Fibroblast of lung (primary cell): ENCODE data around the gene SYN1. TPM values are rescaled to one million over a fixed set of nuclear protein-coding genes. Genes with fewer than 3 reads are reported as not detected.

Experiments
- DNase-seq, 2 donors: peaks; one replicate each; pipeline versions ENCODE4 v3.0.0 to v3.0.0-alpha.2; 2010; ENCODE audit warnings: low read depth in 2 of 2
- H2AFZ ChIP-seq: 2 replicates; pipeline ENCODE4 v1.5.1; 2012; ENCODE audit warnings: low read length, control low read depth, inconsistent platforms
- H3K27ac ChIP-seq: 2 replicates; pipeline ENCODE4 v1.5.1; 2011; ENCODE audit warnings: low read length, control low read depth; ENCODE audit not compliant: insufficient read depth
- H3K27me3 ChIP-seq: 2 replicates; pipeline ENCODE4 v1.5.1; 2011; ENCODE audit warnings: mild to moderate bottlenecking, low read length; ENCODE audit not compliant: control insufficient read depth, insufficient read depth
- H3K36me3 ChIP-seq: 2 replicates; pipeline ENCODE4 v1.5.1; 2011; ENCODE audit warnings: low read length; ENCODE audit not compliant: control insufficient read depth, insufficient read depth
- H3K4me1 ChIP-seq: 2 replicates; pipeline ENCODE4 v1.5.1; 2011; ENCODE audit warnings: low read length; ENCODE audit not compliant: control insufficient read depth, insufficient read depth; ENCODE audit errors: extremely low read depth
- H3K4me2 ChIP-seq: 2 replicates; pipeline ENCODE4 v1.5.1; 2011; ENCODE audit warnings: low read length, control low read depth; ENCODE audit not compliant: insufficient read depth; ENCODE audit errors: extremely low read depth
- H3K4me3 ChIP-seq, 4 experiments: fragments of 200-600 bp in 1 of 4; sonication (generic) in 1 of 4; replicated peaks in 1 of 4; 2 replicates each; pipeline ENCODE4 v1.5.1; 2011 to 2016; ENCODE audit warnings: low read length in 4 of 4, low read depth in 3 of 4, mild to moderate bottlenecking in 3 of 4, control low read depth in 2 of 4, inconsistent platforms in 1 of 4, mixed read lengths in 1 of 4; ENCODE audit not compliant: insufficient read depth in 1 of 4; ENCODE audit errors: control extremely low read depth in 1 of 4
- H3K79me2 ChIP-seq: 2 replicates; pipeline ENCODE4 v1.5.1; 2012; ENCODE audit warnings: mild to moderate bottlenecking, low read length, inconsistent platforms; ENCODE audit not compliant: control insufficient read depth, insufficient read depth
- H3K9ac ChIP-seq: 2 replicates; pipeline ENCODE4 v1.5.1; 2011; ENCODE audit warnings: mild to moderate bottlenecking, low read length, control low read depth; ENCODE audit not compliant: insufficient read depth
- H3K9me3 ChIP-seq: 2 replicates; pipeline ENCODE4 v1.5.1; 2012; ENCODE audit warnings: low read depth, low read length; ENCODE audit not compliant: control insufficient read depth, insufficient read depth
- H4K20me1 ChIP-seq: 2 replicates; pipeline ENCODE4 v1.5.1; 2011; ENCODE audit warnings: low read length; ENCODE audit not compliant: control insufficient read depth, insufficient read depth; ENCODE audit errors: extremely low read depth
- EZH2 ChIP-seq: IDR thresholded peaks from 2 replicates; pipeline ENCODE4 v1.5.1; 2012; ENCODE audit warnings: low read length, control low read depth, mild to moderate bottlenecking; ENCODE audit errors: missing control alignments
- polyA plus RNA-seq, 2 donors: library from polyadenylated mRNA; depleted of rRNA in 1 of 2; stranded (reverse) in 1 of 2; unstranded in 1 of 2; fragments of >200 nt; gene quantifications; 2 replicates each; pipeline ENCODE4 v1.2.1, GENCODE V29; 2011 to 2012; ENCODE audit warnings: missing spikeins in 1 of 2
- total RNA-seq: library from RNA; depleted of rRNA; stranded (reverse); fragments of >200 nt; gene quantifications from 2 replicates; pipeline ENCODE4 v1.2.1, GENCODE V29; 2014
- TF ChIP-seq, protein P1 (sequence below), 2 donors: IDR thresholded peaks in 1 of 2; conservative IDR thresholded peaks in 1 of 2; 1 replicate in 1 of 2; 2 replicates in 1 of 2; pipeline ENCODE4 v1.5.1; 2011 to 2012; ENCODE audit warnings: low read length in 2 of 2, control low read depth in 1 of 2, inconsistent platforms in 1 of 2, low read depth in 1 of 2, mild to moderate bottlenecking in 1 of 2

The SYN1 gene
- total and polyA plus RNA-seq, 2 donors (not counting 1 experiment from before 2014, with no cell fraction given), result 0.17 to 0.56 TPM

- Histone ChIP-seq H3K4me1 (no peaks in the 10 kb centered on the region), H3K27me3 (no peaks in the 10 kb centered on the region), H3K27ac (no peak overlapping the region), H4K20me1 (no peaks in the 10 kb centered on the region), H3K4me3 (no peak overlapping the region), H3K36me3 (peaks cover 8% of the 10 kb centered on the region), H3K4me2 (no peak overlapping the region), H3K9me3 (no peaks in the 10 kb centered on the region), H3K9ac (no peak overlapping the region), H3K79me2 (no peaks in the 10 kb centered on the region), H2AFZ (no peak overlapping the region)
- peak in 1 of 2 donors; percentile 41 for DNase-seq
- TF ChIP-seq, protein P1, sequence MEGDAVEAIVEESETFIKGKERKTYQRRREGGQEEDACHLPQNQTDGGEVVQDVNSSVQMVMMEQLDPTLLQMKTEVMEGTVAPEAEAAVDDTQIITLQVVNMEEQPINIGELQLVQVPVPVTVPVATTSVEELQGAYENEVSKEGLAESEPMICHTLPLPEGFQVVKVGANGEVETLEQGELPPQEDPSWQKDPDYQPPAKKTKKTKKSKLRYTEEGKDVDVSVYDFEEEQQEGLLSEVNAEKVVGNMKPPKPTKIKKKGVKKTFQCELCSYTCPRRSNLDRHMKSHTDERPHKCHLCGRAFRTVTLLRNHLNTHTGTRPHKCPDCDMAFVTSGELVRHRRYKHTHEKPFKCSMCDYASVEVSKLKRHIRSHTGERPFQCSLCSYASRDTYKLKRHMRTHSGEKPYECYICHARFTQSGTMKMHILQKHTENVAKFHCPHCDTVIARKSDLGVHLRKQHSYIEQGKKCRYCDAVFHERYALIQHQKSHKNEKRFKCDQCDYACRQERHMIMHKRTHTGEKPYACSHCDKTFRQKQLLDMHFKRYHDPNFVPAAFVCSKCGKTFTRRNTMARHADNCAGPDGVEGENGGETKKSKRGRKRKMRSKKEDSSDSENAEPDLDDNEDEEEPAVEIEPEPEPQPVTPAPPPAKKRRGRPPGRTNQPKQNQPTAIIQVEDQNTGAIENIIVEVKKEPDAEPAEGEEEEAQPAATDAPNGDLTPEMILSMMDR (conservative IDR thresholded peaks at IDR 0.05 in 1 of 2, IDR thresholded peaks at IDR 0.05 in 1 of 2; ENCODE audit: low read depth in 1 of 2, low read length in 2 of 2), result no peak
- TF ChIP-seq EZH2, result no peak
These were observed 18.0 kb upstream of the SYN1 start for GRCh38 chrX:47637546-47638195.

GRCh38 chrX:47634871-47635575 is 15.4 kb upstream of the SYN1 start:
- peaks cover 7% of the 10 kb centered on the region for H3K36me3 ChIP-seq
- H3K4me2 ChIP-seq, result no peak overlapping the region
- H4K20me1 ChIP-seq, result no peaks in the 10 kb centered on the region
- no peaks in the 10 kb centered on the region for H3K9me3 ChIP-seq
- no peak overlapping the region for H3K27ac ChIP-seq
- no peaks in the 10 kb centered on the region for H3K79me2 ChIP-seq
- H3K4me1 ChIP-seq, result no peaks in the 10 kb centered on the region
- no peak for DNase-seq
- H3K9ac ChIP-seq, result no peak overlapping the region
- TF ChIP-seq EZH2, result no peak
- TF ChIP-seq, protein P1 (conservative IDR thresholded peaks at IDR 0.05 in 1 of 2, IDR thresholded peaks at IDR 0.05 in 1 of 2; ENCODE audit: low read depth in 1 of 2, low read length in 2 of 2), result no peak
- H3K4me3 ChIP-seq, result no peak overlapping the region
- H3K27me3 ChIP-seq, result no peaks in the 10 kb centered on the region
- H2AFZ ChIP-seq, result no peak overlapping the region

DNA sequence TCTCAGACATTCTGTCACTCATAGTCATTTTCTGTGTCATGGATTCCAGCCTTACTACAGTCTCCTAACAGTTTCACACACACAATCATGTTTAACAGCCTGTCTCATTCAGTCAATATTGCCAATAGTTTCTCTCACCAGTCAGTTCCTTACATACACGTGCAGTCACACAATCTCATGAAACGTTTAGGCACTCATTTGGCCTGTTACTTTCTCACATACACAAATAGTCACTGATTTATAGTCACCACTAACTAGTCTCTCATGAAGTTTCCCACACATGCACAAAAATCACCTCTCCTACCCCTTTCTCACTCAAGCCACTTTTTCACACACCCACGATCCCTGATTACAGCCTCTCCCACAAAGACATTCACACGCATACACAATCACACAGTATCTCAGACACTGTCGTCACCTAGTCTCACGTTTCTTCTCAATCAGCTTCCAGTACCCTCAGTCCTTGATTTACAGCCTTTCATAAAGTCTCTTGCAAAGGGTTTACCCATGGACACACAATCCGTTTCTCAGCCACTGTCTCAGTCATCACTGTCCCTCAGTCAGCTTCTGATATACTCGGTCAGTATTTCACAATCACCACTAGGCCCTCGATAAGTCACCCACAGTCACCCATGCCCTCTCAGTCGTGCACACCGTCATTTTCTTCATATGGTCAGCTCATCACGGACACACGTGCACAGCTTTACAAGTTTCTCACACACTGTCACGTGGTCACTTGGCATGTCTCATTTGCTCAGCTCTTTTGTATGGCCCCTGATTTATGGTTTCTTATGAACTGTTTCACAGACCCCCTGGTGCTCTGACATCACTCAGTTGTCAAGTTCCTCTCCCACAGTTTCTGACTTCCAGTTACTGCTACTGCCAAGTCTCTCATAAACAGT is 14.3 kb upstream of the SYN1 start:
- H3K79me2 ChIP-seq, result no peaks in the 10 kb centered on the region
- H3K27me3 ChIP-seq, result no peaks in the 10 kb centered on the region
- TF ChIP-seq, protein P1 (conservative IDR thresholded peaks at IDR 0.05 in 1 of 2, IDR thresholded peaks at IDR 0.05 in 1 of 2; ENCODE audit: low read depth in 1 of 2, low read length in 2 of 2), result no peak
- no peak for TF ChIP-seq EZH2
- peak; percentile 7 to 40 for DNase-seq
- no peak overlapping the region for H2AFZ ChIP-seq
- no peak overlapping the region for H3K9ac ChIP-seq
- no peak overlapping the region for H3K27ac ChIP-seq
- no peak overlapping the region for H3K4me2 ChIP-seq
- no peak overlapping the region for H3K4me3 ChIP-seq
- no peaks in the 10 kb centered on the region for H3K9me3 ChIP-seq
- H3K4me1 ChIP-seq, result no peaks in the 10 kb centered on the region
- no peaks in the 10 kb centered on the region for H4K20me1 ChIP-seq
- peaks cover 6% of the 10 kb centered on the region for H3K36me3 ChIP-seq
